BLaER1 treated with 17β-estradiol and CSF1 and Interleukin-3, amounts not matched to agents 10 nM and 100 nM (cell line): Measurements from ENCODE around the gene GPRC5C.
A peak's percentile ranks its signal among the peaks of the same experiment; 100 is the strongest.

ENCODE experiments used
- H3K27ac ChIP-seq, 11 experiments: shearing (Covaris generic); formaldehyde crosslinking; 2 replicates each; pipeline ENCODE4 v1.8.1; 2022
- H3K27me3 ChIP-seq, 11 experiments: shearing (Covaris generic); formaldehyde crosslinking; 2 replicates each; pipeline ENCODE4 v1.8.1; 2022
- H3K36me3 ChIP-seq, 11 experiments: shearing (Covaris generic); formaldehyde crosslinking; 2 replicates each; pipeline ENCODE4 v1.8.1; 2022
- H3K4me1 ChIP-seq, 10 experiments: shearing (Covaris generic); formaldehyde crosslinking; 2 replicates each; pipeline ENCODE4 v1.8.1; 2022
- H3K4me2 ChIP-seq, 11 experiments: shearing (Covaris generic); formaldehyde crosslinking; 2 replicates each; pipeline ENCODE4 v1.8.1; 2022
- H3K4me3 ChIP-seq, 10 experiments: shearing (Covaris generic); formaldehyde crosslinking; 2 replicates each; pipeline ENCODE4 v1.8.1; 2022
- H3K9ac ChIP-seq, 11 experiments: shearing (Covaris generic); formaldehyde crosslinking; 2 replicates each; pipeline ENCODE4 v1.8.1; 2022
- H3K9me3 ChIP-seq, 11 experiments: shearing (Covaris generic); formaldehyde crosslinking; replicated peaks in 1 of 11; 2 replicates each; pipeline ENCODE4 v1.8.1; 2022
- H4K20me1 ChIP-seq, 11 experiments: shearing (Covaris generic); formaldehyde crosslinking; 2 replicates each; pipeline ENCODE4 v1.8.1; 2022
- Cebpa-rat ChIP-seq, 11 experiments: shearing (Covaris generic); IDR thresholded peaks; 2 replicates each; pipeline ENCODE4 v1.8.1; 2022

The GPRC5C gene

DNA sequence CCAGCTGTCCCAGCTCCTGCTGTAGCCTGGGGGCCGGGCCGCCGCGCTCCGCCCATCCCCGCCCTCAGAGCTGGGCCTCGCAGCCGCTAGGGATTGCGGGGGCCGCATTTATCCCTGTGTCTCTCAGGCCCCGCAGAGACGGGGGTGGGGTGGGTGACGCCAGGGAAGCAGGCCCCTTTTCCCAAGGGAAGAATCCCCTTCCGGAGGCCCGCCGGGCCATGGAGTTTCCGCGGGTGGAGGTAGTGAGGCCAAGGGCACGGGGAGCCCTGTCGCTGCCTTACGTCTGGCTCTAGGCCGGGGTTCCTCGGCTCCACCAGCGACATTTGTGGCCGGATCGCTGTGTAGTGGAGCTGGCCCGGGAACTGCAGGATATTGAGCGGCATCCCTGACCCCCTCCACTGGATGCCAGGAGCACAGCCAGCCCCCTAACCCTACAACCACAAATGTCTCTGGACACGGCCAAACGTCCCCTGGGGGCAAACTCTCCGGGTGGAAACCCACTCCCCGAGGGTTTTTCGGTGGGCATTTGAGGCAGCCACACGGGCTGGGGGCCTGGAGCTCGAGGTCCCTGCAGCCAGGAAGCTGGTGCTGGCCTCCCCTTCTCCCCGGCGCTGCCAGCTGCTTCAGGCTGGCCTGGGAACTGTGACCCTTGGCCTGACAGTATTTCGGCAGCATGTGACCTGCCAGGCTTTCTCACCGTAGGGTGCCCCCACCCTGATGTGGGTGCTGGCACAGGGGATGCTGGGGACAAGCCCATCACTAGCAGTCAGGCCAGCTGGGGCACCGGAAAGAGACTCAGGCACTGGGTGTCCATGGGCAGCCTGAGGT lies 22.5 kb downstream of the GPRC5C start:
- H3K4me2 ChIP-seq: peak overlapping the region; percentile 81 to 95 (median 93)
- no peaks in the 10 kb centered on the region; a peak in 1 of 22 replicates for H4K20me1 ChIP-seq
- TF ChIP-seq Cebpa-rat (IDR thresholded peaks at IDR 0.05): no peak
- H3K27me3 ChIP-seq: peaks cover 21 to 51% (median 26%) of the 10 kb centered on the region in 11 experiments; a peak in 19 of 22 replicates
- H3K4me3 ChIP-seq: peak overlapping the region; percentile 27 to 63 (median 44); a peak in 15 of 20 replicates
- peak overlapping the region; percentile 69 to 78 (median 75) for H3K9ac ChIP-seq
- no peaks in the 10 kb centered on the region for H3K36me3 ChIP-seq
- peaks cover 36 to 48% (median 45%) of the 10 kb centered on the region in 10 experiments for H3K4me1 ChIP-seq
- H3K27ac ChIP-seq: peak overlapping the region; percentile 43 to 79 (median 71); a peak in 21 of 22 replicates
- H3K9me3 ChIP-seq: no peaks in the 10 kb centered on the region

- peak overlapping the region; percentile 69 to 78 (median 75); a peak in 15 of 22 replicates for H3K9ac ChIP-seq
- no peaks in the 10 kb centered on the region; a peak in 1 of 22 replicates for H4K20me1 ChIP-seq
- H3K4me2 ChIP-seq: peak overlapping the region; percentile 81 to 95 (median 93)
- peak overlapping the region in 7 of 11 experiments; percentile 68 to 79 (median 73); a peak in 16 of 22 replicates for H3K27ac ChIP-seq
- H3K9me3 ChIP-seq: no peaks in the 10 kb centered on the region
- peaks cover 21 to 55% (median 26%) of the 10 kb centered on the region in 11 experiments; a peak in 19 of 22 replicates for H3K27me3 ChIP-seq
- no peaks in the 10 kb centered on the region for H3K36me3 ChIP-seq
- TF ChIP-seq Cebpa-rat (IDR thresholded peaks at IDR 0.05): no peak
- no peak overlapping the region for H3K4me3 ChIP-seq
- peaks cover 36 to 55% (median 49%) of the 10 kb centered on the region in 10 experiments for H3K4me1 ChIP-seq
These were observed 23.2 kb downstream of the GPRC5C start for GRCh38 chr17:74455025-74455545.

GRCh38 chr17:74455821-74456220 lies 23.9 kb downstream of the GPRC5C start:
- Histone ChIP-seq H3K9ac (0 out of 22 replicates have a peak overlapping the region, but pooled peaks of 2 of the 11 experiments have one; percentile 24 to 33), H3K4me3 (no peak overlapping the region), H3K27ac (no peak overlapping the region), H3K27me3 (peaks cover 21 to 55% (median 26%) of the 10 kb centered on the region in 11 experiments; a peak in 19 of 22 replicates), H3K4me2 (peak overlapping the region in 4 of 11 experiments; percentile 6 to 27 (median 16); a peak in 5 of 22 replicates), H3K36me3 (no peaks in the 10 kb centered on the region), H3K4me1 (peaks cover 36 to 62% (median 53%) of the 10 kb centered on the region in 10 experiments), H3K9me3 (no peaks in the 10 kb centered on the region), H4K20me1 (no peaks in the 10 kb centered on the region; a peak in 1 of 22 replicates)
- TF ChIP-seq Cebpa-rat (IDR thresholded peaks at IDR 0.05): no peak

GRCh38 chr17:74457146-74457819 lies 25.4 kb downstream of the GPRC5C start:
- no peaks in the 10 kb centered on the region; a peak in 1 of 22 replicates for H4K20me1 ChIP-seq
- H3K27ac ChIP-seq: peak overlapping the region in 4 of 11 experiments; percentile 12 to 39 (median 28); a peak in 5 of 22 replicates
- H3K4me2 ChIP-seq: peak overlapping the region; percentile 17 to 68 (median 43); a peak in 21 of 22 replicates
- peak overlapping the region in 3 of 11 experiments; percentile 2 to 34 (median 13); a peak in 2 of 22 replicates for H3K9ac ChIP-seq
- peaks cover 37 to 71% (median 61%) of the 10 kb centered on the region in 10 experiments for H3K4me1 ChIP-seq
- H3K4me3 ChIP-seq: no peak overlapping the region
- peaks cover 21 to 55% (median 25%) of the 10 kb centered on the region in 11 experiments; a peak in 19 of 22 replicates for H3K27me3 ChIP-seq
- no peaks in the 10 kb centered on the region for H3K9me3 ChIP-seq
- TF ChIP-seq Cebpa-rat (IDR thresholded peaks at IDR 0.05): no peak
- H3K36me3 ChIP-seq: no peaks in the 10 kb centered on the region

- TF ChIP-seq Cebpa-rat (IDR thresholded peaks at IDR 0.05): no peak
- Histone ChIP-seq H4K20me1 (no peaks in the 10 kb centered on the region; a peak in 1 of 22 replicates), H3K4me2 (peak overlapping the region in 4 of 11 experiments; percentile 39 to 55 (median 45); a peak in 6 of 22 replicates), H3K9ac (no peak overlapping the region), H3K4me1 (peaks cover 37 to 71% (median 61%) of the 10 kb centered on the region in 10 experiments), H3K4me3 (no peak overlapping the region), H3K36me3 (no peaks in the 10 kb centered on the region), H3K9me3 (no peaks in the 10 kb centered on the region), H3K27ac (no peak overlapping the region), H3K27me3 (peaks cover 16 to 51% (median 25%) of the 10 kb centered on the region in 11 experiments; a peak in 19 of 22 replicates)
These were observed 25.9 kb downstream of the GPRC5C start for GRCh38 chr17:74457820-74458166.

DNA sequence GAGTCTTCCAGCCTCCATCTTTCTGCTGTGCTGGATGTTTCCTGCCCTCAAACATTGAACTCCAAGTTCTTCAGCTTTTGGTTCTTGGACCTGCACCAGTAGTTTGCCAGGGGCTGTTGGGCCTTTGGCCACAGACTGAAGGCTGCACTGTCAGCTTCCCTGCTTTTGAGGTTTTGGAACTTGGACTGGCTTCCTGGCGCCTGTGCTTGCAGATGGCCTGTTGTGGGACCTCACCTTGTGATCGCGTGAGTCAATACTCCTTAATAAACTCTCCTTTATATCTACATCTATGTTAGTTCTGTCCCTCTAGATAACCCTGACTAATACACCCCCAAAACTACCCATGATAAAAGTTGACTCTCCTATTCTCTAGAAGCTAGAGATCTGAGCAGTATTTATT lies 26.9 kb downstream of the GPRC5C start:
- no peak for TF ChIP-seq Cebpa-rat (IDR thresholded peaks at IDR 0.05)
- Histone ChIP-seq H4K20me1 (no peaks in the 10 kb centered on the region; a peak in 1 of 22 replicates), H3K4me2 (peak overlapping the region in 5 of 11 experiments; percentile 12 to 29 (median 15); a peak in 6 of 22 replicates), H3K27me3 (peaks cover 9 to 42% (median 25%) of the 10 kb centered on the region in 11 experiments; a peak in 18 of 22 replicates), H3K9ac (peak overlapping the region in 1 of 11 experiments; percentile 3; a peak in 1 of 22 replicates), H3K4me3 (no peak overlapping the region), H3K27ac (no peak overlapping the region), H3K4me1 (peaks cover 38 to 71% (median 61%) of the 10 kb centered on the region in 10 experiments), H3K9me3 (no peaks in the 10 kb centered on the region), H3K36me3 (no peaks in the 10 kb centered on the region)

GRCh38 chr17:74459622-74460021 lies 27.7 kb downstream of the GPRC5C start:
- no peak overlapping the region for H3K4me3 ChIP-seq

DNA sequence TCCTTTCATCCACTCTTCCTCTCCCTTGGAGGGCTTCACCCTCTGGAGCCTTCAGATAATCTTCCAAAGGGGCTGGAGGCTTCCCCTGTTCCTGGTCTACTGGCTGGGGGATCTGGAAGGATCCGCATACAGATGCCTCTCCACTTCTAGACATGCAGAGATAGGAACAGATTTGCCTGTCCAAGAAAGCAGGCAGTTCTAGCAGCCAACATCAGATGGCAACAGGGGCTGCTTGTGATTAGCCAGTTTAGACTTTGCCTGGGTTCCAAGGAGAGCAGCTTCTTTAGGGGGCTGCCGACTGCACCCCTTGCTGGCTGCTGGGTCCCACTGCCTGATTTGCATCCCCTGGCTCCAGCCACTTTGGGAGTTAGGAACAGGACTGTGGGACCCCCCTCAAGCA lies 28.4 kb downstream of the GPRC5C start:
- H3K27me3 ChIP-seq: peaks cover 9 to 39% (median 26%) of the 10 kb centered on the region in 11 experiments; a peak in 18 of 22 replicates
- H4K20me1 ChIP-seq: no peaks in the 10 kb centered on the region
- H3K4me3 ChIP-seq: no peak overlapping the region
- H3K27ac ChIP-seq: peak overlapping the region in 1 of 11 experiments; percentile 10; a peak in 1 of 22 replicates
- H3K36me3 ChIP-seq: no peaks in the 10 kb centered on the region
- H3K4me2 ChIP-seq: peak overlapping the region in 5 of 11 experiments; percentile 2 to 99 (median 95); a peak in 7 of 22 replicates
- TF ChIP-seq Cebpa-rat (IDR thresholded peaks at IDR 0.05): no peak
- peaks cover 36 to 74% (median 64%) of the 10 kb centered on the region in 10 experiments for H3K4me1 ChIP-seq
- peak overlapping the region in 5 of 11 experiments; percentile 7 to 27 (median 18); a peak in 3 of 22 replicates for H3K9ac ChIP-seq
- no peaks in the 10 kb centered on the region for H3K9me3 ChIP-seq

More at GRCh38 chr17:74459622-74460021, 27.7 kb downstream of the GPRC5C start:
- Histone ChIP-seq H3K9me3 (no peaks in the 10 kb centered on the region), H3K9ac (peak overlapping the region in 2 of 11 experiments; percentile 7 to 27; a peak in 1 of 22 replicates), H3K27me3 (peaks cover 9 to 40% (median 27%) of the 10 kb centered on the region in 11 experiments; a peak in 18 of 22 replicates), H3K4me1 (peaks cover 40 to 74% (median 64%) of the 10 kb centered on the region in 10 experiments), H4K20me1 (no peaks in the 10 kb centered on the region), H3K4me2 (peak overlapping the region in 4 of 11 experiments; percentile 2 to 95 (median 94); a peak in 3 of 22 replicates), H3K36me3 (no peaks in the 10 kb centered on the region), H3K27ac (0 out of 22 replicates have a peak overlapping the region, but pooled peaks of 1 of the 11 experiments have one; percentile 10)
- no peak for TF ChIP-seq Cebpa-rat (IDR thresholded peaks at IDR 0.05)
